Heart left ventricle (tissue), 16 donors: ENCODE results near the gene DNER. TPM values are rescaled to one million over a fixed set of nuclear protein-coding genes. Genes with fewer than 3 reads are reported as not detected.

Experiments used
- ATAC-seq, 4 donors: fragments of 200-7000 bp; cut with Tn5 transposase; one replicate each; pipeline ENCODE4 v1.9.1; 2020 to 2022; ENCODE audit warnings: moderate library complexity in 4 of 4, mild to moderate bottlenecking in 3 of 4, moderate number of reproducible peaks in 1 of 4
- DNase-seq, 5 donors: peaks; one replicate each; pipeline ENCODE4 v3.0.0-alpha.2; 2020
- H3K27ac ChIP-seq, 12 donors: fragments of 200-600 bp; sonication (generic) in 4 of 12; one replicate each; pipeline versions ENCODE4 v1.5.0 to v1.8.0; 2016 to 2022; ENCODE audit warnings: mild to moderate bottlenecking in 2 of 12
- H3K27me3 ChIP-seq, 9 donors: fragments of 200-600 bp; sonication (generic) in 2 of 9; one replicate each; pipeline versions ENCODE4 v1.5.1 to v1.8.0; 2016 to 2022; ENCODE audit warnings: mild to moderate bottlenecking in 3 of 9
- H3K36me3 ChIP-seq, 9 donors: fragments of 200-600 bp; sonication (generic) in 2 of 9; one replicate each; pipeline versions ENCODE4 v1.5.0 to v1.8.0; 2018 to 2022; ENCODE audit warnings: mild to moderate bottlenecking in 2 of 9
- H3K4me1 ChIP-seq, 12 donors: fragments of 200-600 bp; sonication (generic) in 4 of 12; one replicate each; pipeline versions ENCODE4 v1.5.0 to v1.8.0; 2016 to 2022; ENCODE audit warnings: mild to moderate bottlenecking in 3 of 12
- H3K4me3 ChIP-seq, 12 donors: fragments of 200-600 bp; sonication (generic) in 4 of 12; one replicate each; pipeline versions ENCODE4 v1.5.0 to v1.8.0; 2017 to 2022; ENCODE audit warnings: mild to moderate bottlenecking in 9 of 12, moderate library complexity in 4 of 12
- H3K9me3 ChIP-seq, 12 donors: fragments of 200-600 bp; sonication (generic) in 4 of 12; one replicate each; pipeline versions ENCODE4 v1.5.0 to v1.8.0; 2016 to 2022; ENCODE audit warnings: mild to moderate bottlenecking in 1 of 12
- POLR2A ChIP-seq, 2 donors: fragments of 450-650 bp; IDR thresholded peaks; one replicate each; pipeline ENCODE4 v1.6.1; 2017; ENCODE audit warnings: antibody characterized with exemption in 2 of 2, mild to moderate bottlenecking in 2 of 2, moderate library complexity in 2 of 2
- WGBS, 4 donors: extraction: QIAGEN DNeasy Blood & Tissue Kit in 2 of 4; methylation state at CpG; one replicate each; pipeline versions ENCODE4 v1.1.5 to v1.1.7; 2013 to 2018; 5-methylcytosine and 5-hydroxymethylcytosine counted together
- intact Hi-C, 10 donors: fragments of 100-400 bp; cut with DNase I; formaldehyde crosslinking; loops; one replicate each; pipeline versions ENCODE4 v1.11.1 to v1.14.2; 2022
- polyA plus RNA-seq, 2 donors: library from polyadenylated mRNA; stranded (reverse); fragments of 200-250 nt; gene quantifications; one replicate each; pipeline ENCODE4 v1.2.3, GENCODE V29; 2013
- total RNA-seq, 9 donors: library from RNA; depleted of rRNA in 2 of 9; stranded (reverse); fragments of >200 nt in 2 of 9; fragmentation: NEBNext Ultra II Directional in 3 of 9; extraction: Animal tissue kit (Norgen Biotek cat#: 25700) in 3 of 9; gene quantifications; one replicate each; pipeline versions ENCODE4 v1.1.0 to v1.2.4, GENCODE V29; 2016 to 2023
- TF ChIP-seq, protein P1 (sequence below), 12 donors: fragments of 200-600 bp; sonication (generic) in 4 of 12; IDR thresholded peaks; one replicate each; pipeline versions ENCODE4 v1.5.0 to v1.8.0; 2018 to 2022; ENCODE audit warnings: antibody characterized with exemption in 12 of 12, mild to moderate bottlenecking in 5 of 12
- donor health status: ischemic (EF 13 %, LVEDD 7.1; RV severe dilation, severe dysfunction).
- donor health status: healthy with polysubstance abuse.
- donor health status: DM: no; HTN: yes; CAD: no.
- donor health status: DM: no; HTN: no; CAD: no.
- donor health status: ischemic (EF 25% LVEDD 6.9; RV normal size, moderate dysfunction).
- donor health status: ischemic (EF 25% LVEDD 5.7; RV mildly dilated, moderate dysfunction).
- donor health status: healthy.
- donor health status: DM: yes; HTN: yes; CAD: no.
- donor health status: ischemic (EF 35%, LVEDD 5.7; RV mildly dilated, moderate dysfunction).
- donor health status: nonischemic (EF 11% LVEDD 7.7; RV severe dilation, severe dysfunction).
- donor health status: DM: yes; HTN: yes; CAD: no.
- donor health status: PGD.
- donor health status: ischemic (EF 29% LVEDD 5.4; RV normal size, mild dysfunction).
- donor health status: nonischemic (EF 23%, LVEDD 6.1; RV moderate dilation, normal function).

DNER gene
- total and polyA plus RNA-seq, 11 donors: 0.19 to 3.3 (median 0.82) TPM

DNA sequence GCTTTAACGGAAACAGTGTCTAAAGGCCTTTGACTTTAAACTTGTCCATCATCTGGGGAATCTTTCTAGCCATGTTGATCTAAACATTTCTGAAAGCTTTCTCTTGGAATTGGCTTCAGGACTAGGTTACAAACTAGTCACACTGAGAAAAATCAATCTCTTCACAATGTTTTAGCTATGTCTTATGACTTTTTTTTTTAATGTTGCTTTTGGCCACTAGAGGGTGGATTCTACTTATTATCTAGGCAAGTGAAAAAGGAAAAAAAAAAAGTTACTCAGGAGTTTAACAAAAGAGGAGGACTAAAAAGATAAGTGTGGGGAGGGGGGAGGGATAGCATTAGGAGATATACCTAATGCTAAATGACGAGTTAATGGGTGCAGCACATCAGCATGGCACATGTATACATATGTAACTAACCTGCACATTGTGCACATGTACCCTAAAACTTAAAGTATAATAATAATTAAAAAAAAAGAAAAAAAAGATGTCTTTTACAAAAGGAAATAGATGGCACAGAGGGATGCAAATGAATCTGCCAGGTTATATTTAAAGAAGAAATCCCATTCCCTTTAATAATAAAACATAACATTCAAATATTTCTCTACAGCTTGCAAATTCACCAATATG is 282.9 kb downstream of the DNER start:
- H3K4me1 ChIP-seq: peaks cover 0 to 9% (median 0%) of the 10 kb centered on the region in 12 donors
- H3K36me3 ChIP-seq: no peaks in the 10 kb centered on the region
- TF ChIP-seq, protein P1, sequence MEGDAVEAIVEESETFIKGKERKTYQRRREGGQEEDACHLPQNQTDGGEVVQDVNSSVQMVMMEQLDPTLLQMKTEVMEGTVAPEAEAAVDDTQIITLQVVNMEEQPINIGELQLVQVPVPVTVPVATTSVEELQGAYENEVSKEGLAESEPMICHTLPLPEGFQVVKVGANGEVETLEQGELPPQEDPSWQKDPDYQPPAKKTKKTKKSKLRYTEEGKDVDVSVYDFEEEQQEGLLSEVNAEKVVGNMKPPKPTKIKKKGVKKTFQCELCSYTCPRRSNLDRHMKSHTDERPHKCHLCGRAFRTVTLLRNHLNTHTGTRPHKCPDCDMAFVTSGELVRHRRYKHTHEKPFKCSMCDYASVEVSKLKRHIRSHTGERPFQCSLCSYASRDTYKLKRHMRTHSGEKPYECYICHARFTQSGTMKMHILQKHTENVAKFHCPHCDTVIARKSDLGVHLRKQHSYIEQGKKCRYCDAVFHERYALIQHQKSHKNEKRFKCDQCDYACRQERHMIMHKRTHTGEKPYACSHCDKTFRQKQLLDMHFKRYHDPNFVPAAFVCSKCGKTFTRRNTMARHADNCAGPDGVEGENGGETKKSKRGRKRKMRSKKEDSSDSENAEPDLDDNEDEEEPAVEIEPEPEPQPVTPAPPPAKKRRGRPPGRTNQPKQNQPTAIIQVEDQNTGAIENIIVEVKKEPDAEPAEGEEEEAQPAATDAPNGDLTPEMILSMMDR (IDR thresholded peaks at IDR 0.05): peak; percentile 37 to 64 (median 46)
- no peak for TF ChIP-seq POLR2A (IDR thresholded peaks at IDR 0.05)
- no peak for DNase-seq
- intact Hi-C loops: loop anchor here in 9 of 10 donors (1.0 to 5.0 kb wide), 3 partner anchors 155 to 156 kb away; no protein-coding TSS in a partner anchor
- 37 to 44% (median 40%) methylated on average over 2 of the region's 2 CpGs for WGBS, 4 donors
- H3K4me3 ChIP-seq: no peak overlapping the region
- no peaks in the 10 kb centered on the region for H3K27me3 ChIP-seq
- peak overlapping the region in 1 of 12 donors; percentile 27 for H3K27ac ChIP-seq
- ATAC-seq: peak in 1 of 4 donors; percentile 28
- H3K9me3 ChIP-seq: no peaks in the 10 kb centered on the region

DNA sequence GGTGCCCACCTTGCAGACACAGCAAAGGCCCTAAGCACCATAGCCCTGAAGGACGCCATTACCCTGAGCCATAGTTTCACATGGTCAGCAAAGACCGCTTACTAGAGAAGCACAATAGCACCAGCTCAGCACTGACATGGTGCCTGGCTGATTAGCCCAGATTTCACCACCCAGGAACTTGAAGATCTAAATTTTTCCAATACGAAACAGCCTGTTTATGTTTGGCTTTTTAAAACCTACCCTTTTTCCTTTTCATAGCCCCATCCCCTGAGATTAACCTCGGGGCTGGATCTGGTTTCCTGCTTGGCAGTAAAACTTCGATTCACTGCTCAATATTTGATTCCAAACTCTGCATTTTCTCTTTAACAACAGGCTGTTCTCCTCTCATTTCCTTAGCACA is 284.8 kb downstream of the DNER start:
- Histone ChIP-seq H3K27ac (peak overlapping the region in 5 of 12 donors; percentile 9 to 43 (median 35)), H3K4me3 (no peak overlapping the region), H3K36me3 (no peaks in the 10 kb centered on the region), H3K9me3 (no peaks in the 10 kb centered on the region), H3K27me3 (no peaks in the 10 kb centered on the region), H3K4me1 (peaks cover 0 to 9% (median 0%) of the 10 kb centered on the region in 12 donors)
- ATAC-seq (peak in 1 of 4 donors; percentile 18), DNase-seq (no peak)
- TF ChIP-seq POLR2A (IDR thresholded peaks at IDR 0.05): no peak
- TF ChIP-seq, protein P1 (IDR thresholded peaks at IDR 0.05): no peak
- WGBS, 4 donors: 59 to 60% (median 60%) methylated on average over 5 of the region's 5 CpGs
- intact Hi-C loops: no loop called here

DNA sequence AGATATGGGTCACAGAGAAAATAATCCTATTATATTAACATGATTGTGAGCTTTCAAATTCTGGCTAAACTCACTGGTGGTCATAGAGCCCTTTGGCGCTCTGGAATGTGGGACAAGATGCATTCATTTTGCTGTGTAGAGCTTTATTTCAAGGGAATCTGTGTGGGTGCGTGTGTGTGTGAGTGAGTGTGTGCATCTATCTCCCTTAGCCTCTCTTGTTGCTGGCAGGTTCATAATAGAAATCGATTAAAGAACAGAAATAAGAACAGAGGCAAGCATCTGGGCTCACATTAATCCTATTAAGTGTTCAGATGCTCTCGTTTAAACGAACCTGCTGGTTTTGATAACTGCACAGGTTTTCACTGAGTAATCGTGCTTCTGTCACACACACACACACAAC is 287.9 kb downstream of the DNER start:
- Histone ChIP-seq H3K27ac (no peak overlapping the region), H3K27me3 (no peaks in the 10 kb centered on the region), H3K9me3 (peaks cover 0 to 6% (median 0%) of the 10 kb centered on the region in 12 donors), H3K4me3 (no peak overlapping the region), H3K36me3 (no peaks in the 10 kb centered on the region), H3K4me1 (peaks cover 0 to 9% (median 0%) of the 10 kb centered on the region in 12 donors)
- no peak for ATAC-seq
- DNase-seq: no peak
- intact Hi-C loops: no loop called here
- WGBS, 4 donors: 83 to 84% (median 84%) methylated on average over 6 of the region's 6 CpGs
- TF ChIP-seq POLR2A (IDR thresholded peaks at IDR 0.05): no peak
- TF ChIP-seq, protein P1 (IDR thresholded peaks at IDR 0.05): no peak

DNA sequence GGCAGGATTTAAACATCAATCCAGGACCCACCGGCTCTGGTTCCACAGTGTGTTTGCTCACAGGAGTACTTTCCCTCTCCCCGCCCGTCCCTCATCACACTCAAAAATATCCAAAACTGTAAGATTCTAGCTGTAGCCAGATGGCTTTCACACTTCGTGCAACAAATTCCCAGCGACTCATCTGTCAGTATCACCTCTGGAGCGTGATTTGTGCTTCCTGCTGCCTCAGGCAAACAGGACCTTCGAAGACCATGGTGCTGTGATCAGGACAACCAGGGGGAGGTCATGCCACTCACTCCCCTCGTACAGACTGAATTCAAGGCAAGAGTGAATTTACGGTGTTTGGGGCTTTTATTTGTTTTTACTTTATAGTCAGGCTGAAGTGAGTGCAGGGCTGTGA is 288.8 kb downstream of the DNER start:
- no peak overlapping the region for H3K4me3 ChIP-seq
- no peak for ATAC-seq
- H3K27ac ChIP-seq: no peak overlapping the region
- WGBS, 4 donors: 71 to 77% (median 73%) methylated on average over 9 of the region's 9 CpGs
- no peaks in the 10 kb centered on the region for H3K36me3 ChIP-seq
- intact Hi-C loops: no loop called here
- no peaks in the 10 kb centered on the region for H3K27me3 ChIP-seq
- peaks cover 0 to 6% (median 0%) of the 10 kb centered on the region in 12 donors for H3K9me3 ChIP-seq
- TF ChIP-seq POLR2A (IDR thresholded peaks at IDR 0.05): no peak
- TF ChIP-seq, protein P1 (IDR thresholded peaks at IDR 0.05): no peak
- DNase-seq: no peak
- peaks cover 0 to 9% (median 0%) of the 10 kb centered on the region in 12 donors for H3K4me1 ChIP-seq
